ENCODE data around the gene SERPINA4. TPM values are rescaled to one million over a fixed set of nuclear protein-coding genes. Genes with fewer than 3 reads are reported as not detected.

SERPINA4 gene
- total and polyA plus RNA-seq, 2 of the 13 experiments (the other 11 are each of a cell fraction or from before 2014, with no cell fraction given): 39.1 to 57.8 TPM

GRCh38 chr14:94598816-94599655, 37.8 kb downstream of the SERPINA4 start (continued):
- TF ChIP-seq PREB (CRISPR knock-in tag; IDR thresholded peaks at IDR 0.05) (no peak), ZNF264 (CRISPR knock-in tag; IDR thresholded peaks at IDR 0.05) (peak; percentile 86), PCBP2 (optimal IDR thresholded peaks at IDR 0.05; ENCODE audit: low read depth, low read length, poor library complexity, severe bottlenecking) (no peak), ELF3 (CRISPR knock-in tag; IDR thresholded peaks at IDR 0.05) (peak; percentile 98), KLF16 (CRISPR knock-in tag; IDR thresholded peaks at IDR 0.05) (peak in 1 of 2 experiments; percentile 86; a peak in 2 of 4 replicates), ADNP (CRISPR knock-in tag; IDR thresholded peaks at IDR 0.05) (no peak), CHD4 (IDR thresholded peaks at IDR 0.05; ENCODE audit: borderline replicate concordance, low read length) (no peak), ZNF33B (CRISPR knock-in tag; IDR thresholded peaks at IDR 0.05) (0 out of 2 replicates have a peak, but pooled peaks have one; percentile 3), ZNF343 (CRISPR knock-in tag; IDR thresholded peaks at IDR 0.05) (peak; percentile 69; the same call in 1 of the 2 replicates), TARDBP (CRISPR knock-in tag; IDR thresholded peaks at IDR 0.05) (peak; percentile 92), ATRX (CRISPR knock-in tag; IDR thresholded peaks at IDR 0.05; ENCODE audit: borderline replicate concordance) (no peak), HNRNPK (IDR thresholded peaks at IDR 0.05; ENCODE audit: low read depth, low read length, poor library complexity, severe bottlenecking) (no peak), ZNF580 (CRISPR knock-in tag; IDR thresholded peaks at IDR 0.05; ENCODE audit: borderline replicate concordance, low read depth) (no peak; the same call in 1 of the 2 replicates), TRAFD1 (CRISPR knock-in tag; IDR thresholded peaks at IDR 0.05; ENCODE audit: borderline replicate concordance) (0 out of 2 replicates have a peak, but pooled peaks have one; percentile 24), ZFP36 (IDR thresholded peaks at IDR 0.05; ENCODE audit: borderline replicate concordance, low read depth, low read length, partially characterized antibody) (no peak), NCOA1 (CRISPR knock-in tag; IDR thresholded peaks at IDR 0.05) (peak; percentile 99), MIER2 (CRISPR knock-in tag; IDR thresholded peaks at IDR 0.05) (no peak), THAP7 (CRISPR knock-in tag; IDR thresholded peaks at IDR 0.05) (no peak)
- TF ChIP-seq, protein P1, sequence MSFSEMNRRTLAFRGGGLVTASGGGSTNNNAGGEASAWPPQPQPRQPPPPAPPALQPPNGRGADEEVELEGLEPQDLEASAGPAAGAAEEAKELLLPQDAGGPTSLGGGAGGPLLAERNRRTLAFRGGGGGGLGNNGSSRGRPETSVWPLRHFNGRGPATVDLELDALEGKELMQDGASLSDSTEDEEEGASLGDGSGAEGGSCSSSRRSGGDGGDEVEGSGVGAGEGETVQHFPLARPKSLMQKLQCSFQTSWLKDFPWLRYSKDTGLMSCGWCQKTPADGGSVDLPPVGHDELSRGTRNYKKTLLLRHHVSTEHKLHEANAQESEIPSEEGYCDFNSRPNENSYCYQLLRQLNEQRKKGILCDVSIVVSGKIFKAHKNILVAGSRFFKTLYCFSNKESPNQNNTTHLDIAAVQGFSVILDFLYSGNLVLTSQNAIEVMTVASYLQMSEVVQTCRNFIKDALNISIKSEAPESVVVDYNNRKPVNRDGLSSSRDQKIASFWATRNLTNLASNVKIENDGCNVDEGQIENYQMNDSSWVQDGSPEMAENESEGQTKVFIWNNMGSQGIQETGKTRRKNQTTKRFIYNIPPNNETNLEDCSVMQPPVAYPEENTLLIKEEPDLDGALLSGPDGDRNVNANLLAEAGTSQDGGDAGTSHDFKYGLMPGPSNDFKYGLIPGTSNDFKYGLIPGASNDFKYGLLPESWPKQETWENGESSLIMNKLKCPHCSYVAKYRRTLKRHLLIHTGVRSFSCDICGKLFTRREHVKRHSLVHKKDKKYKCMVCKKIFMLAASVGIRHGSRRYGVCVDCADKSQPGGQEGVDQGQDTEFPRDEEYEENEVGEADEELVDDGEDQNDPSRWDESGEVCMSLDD (CRISPR knock-in tag; IDR thresholded peaks at IDR 0.05; ENCODE audit: borderline replicate concordance): peak; percentile 63; the same call in 1 of the 2 replicates

Data from HepG2 (cell line).